ENCODE measurements around the gene DEPP1.

The DEPP1 gene

DNA sequence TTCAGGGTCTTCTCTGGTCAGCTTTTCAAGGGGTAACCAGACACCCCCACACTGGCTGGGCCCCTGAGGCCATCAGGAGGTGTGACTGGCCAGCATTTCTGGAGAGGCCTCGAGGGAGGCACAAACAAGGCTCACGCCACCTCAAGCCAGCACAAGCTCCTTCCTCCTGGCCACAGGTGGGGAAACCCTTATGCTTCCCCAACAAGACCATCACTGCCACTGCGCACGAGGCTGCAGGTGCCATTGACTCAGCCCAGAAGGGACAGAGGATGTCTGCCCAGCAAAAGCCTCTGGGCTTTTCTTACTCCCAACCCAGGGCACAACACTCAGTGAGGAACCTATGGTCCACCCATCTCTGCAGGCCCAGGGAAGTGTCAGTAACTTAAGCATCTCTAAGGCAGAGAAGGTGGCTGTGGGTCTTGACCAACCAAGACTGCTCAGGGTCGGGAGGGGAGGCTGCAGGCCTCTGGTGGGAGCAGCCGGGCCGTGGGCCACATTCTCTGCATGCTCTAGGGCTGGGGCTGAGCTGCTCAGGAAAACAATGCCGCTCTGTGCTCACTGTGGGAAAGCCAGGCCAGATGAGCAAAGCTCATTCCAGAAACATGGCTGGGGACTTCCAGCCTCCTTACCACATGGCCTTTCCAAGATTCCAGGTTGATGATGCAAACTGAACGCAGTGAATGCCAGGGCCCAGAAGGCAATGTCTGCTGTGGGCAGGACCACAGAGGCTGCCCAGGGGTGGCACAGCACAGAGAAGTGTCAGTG, 43.2 kb downstream of the DEPP1 start:
- Histone ChIP-seq H3K4me1 (no peaks in the 10 kb centered on the region), H3K36me3 (no peaks in the 10 kb centered on the region), H3K27me3 (no peaks in the 10 kb centered on the region), H3K4me3 (ENCODE audit: low read depth, low read length) (no peak overlapping the region), H3K9me3 (no peaks in the 10 kb centered on the region)
- TF ChIP-seq, protein P1, sequence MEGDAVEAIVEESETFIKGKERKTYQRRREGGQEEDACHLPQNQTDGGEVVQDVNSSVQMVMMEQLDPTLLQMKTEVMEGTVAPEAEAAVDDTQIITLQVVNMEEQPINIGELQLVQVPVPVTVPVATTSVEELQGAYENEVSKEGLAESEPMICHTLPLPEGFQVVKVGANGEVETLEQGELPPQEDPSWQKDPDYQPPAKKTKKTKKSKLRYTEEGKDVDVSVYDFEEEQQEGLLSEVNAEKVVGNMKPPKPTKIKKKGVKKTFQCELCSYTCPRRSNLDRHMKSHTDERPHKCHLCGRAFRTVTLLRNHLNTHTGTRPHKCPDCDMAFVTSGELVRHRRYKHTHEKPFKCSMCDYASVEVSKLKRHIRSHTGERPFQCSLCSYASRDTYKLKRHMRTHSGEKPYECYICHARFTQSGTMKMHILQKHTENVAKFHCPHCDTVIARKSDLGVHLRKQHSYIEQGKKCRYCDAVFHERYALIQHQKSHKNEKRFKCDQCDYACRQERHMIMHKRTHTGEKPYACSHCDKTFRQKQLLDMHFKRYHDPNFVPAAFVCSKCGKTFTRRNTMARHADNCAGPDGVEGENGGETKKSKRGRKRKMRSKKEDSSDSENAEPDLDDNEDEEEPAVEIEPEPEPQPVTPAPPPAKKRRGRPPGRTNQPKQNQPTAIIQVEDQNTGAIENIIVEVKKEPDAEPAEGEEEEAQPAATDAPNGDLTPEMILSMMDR (IDR thresholded peaks at IDR 0.05; ENCODE audit: low read depth, low read length) = no peak
- DNase-seq = no peak

DNA sequence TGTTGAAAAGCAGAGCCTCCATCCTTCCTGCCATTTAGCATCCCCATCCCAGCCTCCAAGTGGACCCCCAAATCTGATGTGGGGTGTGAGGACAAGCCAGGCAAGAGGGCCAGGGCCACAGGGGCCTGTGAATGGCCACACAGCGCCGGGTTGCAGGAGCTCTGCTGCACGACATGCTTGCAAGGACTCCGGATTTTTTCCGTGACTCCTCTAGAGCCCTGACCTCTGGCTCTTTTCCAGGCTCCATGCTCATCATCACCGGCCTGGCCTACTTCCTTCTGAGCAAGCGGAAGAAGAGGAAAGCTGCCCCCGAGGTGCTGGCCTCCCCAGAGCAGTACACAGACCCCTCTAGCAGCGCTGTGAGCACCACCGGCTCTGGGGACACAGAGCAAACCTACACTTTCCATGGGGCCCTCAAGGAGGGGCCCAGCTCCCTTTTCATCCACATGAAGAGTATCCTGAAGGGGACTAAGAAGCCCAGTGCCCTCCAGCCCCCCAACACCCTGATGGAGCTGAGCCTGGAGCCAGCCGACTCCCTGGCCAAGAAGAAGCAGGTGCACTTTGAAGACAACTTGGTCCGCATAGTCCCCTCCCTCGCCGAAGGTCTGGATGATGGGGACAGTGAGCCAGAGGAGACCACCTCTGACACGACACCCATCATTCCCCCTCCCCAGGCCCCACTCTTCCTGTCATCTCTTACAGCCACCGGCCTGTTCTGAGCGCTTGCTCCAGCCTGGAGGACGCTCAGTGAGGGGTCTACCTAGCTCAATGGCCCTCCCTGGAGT, 44.0 kb downstream of the DEPP1 start:
- no peaks in the 10 kb centered on the region for H3K36me3 ChIP-seq
- no peak overlapping the region for H3K4me3 ChIP-seq (ENCODE audit: low read depth, low read length)
- no peaks in the 10 kb centered on the region for H3K27me3 ChIP-seq
- no peaks in the 10 kb centered on the region for H3K4me1 ChIP-seq
- TF ChIP-seq, protein P1 (IDR thresholded peaks at IDR 0.05; ENCODE audit: low read depth, low read length) = no peak
- no peak for DNase-seq
- no peaks in the 10 kb centered on the region for H3K9me3 ChIP-seq

DNA sequence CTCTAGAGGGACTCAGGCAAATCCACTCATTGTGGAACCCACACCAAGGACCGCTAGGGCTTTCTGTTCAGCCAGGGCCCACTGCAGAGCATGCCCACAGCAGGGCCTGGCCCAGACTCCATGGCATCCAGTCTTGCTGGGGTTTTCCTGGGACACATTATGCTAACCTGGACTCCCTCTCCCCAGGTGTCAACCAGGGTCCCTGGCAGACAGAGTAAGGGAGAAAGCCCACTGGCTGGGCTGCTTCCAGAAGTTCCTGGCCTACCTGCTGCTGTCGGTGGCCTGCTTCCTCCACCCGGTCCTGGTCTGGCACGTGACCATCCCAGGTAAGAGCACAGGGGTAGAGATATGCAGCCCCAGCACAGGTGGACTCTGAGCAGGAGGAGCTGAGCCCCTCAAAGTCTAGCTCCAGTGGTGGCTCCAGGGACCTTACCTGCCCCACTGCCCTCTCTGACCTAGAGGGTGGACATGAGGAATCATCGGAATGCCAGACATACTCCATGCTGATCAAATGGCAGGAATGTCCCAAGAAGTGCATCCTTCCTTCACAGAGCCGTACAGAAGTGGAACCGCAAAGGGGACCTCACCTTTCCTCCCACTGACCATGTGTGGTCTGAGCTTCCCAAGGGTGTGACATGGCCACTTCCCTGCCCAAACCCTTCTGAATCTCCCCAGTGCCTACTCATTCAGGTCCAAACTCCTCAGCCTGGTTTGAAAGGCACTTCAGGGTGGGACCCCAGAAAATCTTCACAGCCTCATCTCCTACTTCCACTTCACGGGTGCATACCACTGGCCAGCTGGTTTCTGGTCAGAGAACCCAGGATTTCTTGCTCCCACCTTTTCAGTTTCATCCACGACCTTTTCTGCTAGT, 44.9 kb downstream of the DEPP1 start:
- H3K9me3 ChIP-seq = no peaks in the 10 kb centered on the region
- H3K4me3 ChIP-seq (ENCODE audit: low read depth, low read length) = no peak overlapping the region
- no peaks in the 10 kb centered on the region for H3K27me3 ChIP-seq
- no peaks in the 10 kb centered on the region for H3K36me3 ChIP-seq
- DNase-seq = no peak
- TF ChIP-seq, protein P1 (IDR thresholded peaks at IDR 0.05; ENCODE audit: low read depth, low read length) = no peak
- no peaks in the 10 kb centered on the region for H3K4me1 ChIP-seq

DNA sequence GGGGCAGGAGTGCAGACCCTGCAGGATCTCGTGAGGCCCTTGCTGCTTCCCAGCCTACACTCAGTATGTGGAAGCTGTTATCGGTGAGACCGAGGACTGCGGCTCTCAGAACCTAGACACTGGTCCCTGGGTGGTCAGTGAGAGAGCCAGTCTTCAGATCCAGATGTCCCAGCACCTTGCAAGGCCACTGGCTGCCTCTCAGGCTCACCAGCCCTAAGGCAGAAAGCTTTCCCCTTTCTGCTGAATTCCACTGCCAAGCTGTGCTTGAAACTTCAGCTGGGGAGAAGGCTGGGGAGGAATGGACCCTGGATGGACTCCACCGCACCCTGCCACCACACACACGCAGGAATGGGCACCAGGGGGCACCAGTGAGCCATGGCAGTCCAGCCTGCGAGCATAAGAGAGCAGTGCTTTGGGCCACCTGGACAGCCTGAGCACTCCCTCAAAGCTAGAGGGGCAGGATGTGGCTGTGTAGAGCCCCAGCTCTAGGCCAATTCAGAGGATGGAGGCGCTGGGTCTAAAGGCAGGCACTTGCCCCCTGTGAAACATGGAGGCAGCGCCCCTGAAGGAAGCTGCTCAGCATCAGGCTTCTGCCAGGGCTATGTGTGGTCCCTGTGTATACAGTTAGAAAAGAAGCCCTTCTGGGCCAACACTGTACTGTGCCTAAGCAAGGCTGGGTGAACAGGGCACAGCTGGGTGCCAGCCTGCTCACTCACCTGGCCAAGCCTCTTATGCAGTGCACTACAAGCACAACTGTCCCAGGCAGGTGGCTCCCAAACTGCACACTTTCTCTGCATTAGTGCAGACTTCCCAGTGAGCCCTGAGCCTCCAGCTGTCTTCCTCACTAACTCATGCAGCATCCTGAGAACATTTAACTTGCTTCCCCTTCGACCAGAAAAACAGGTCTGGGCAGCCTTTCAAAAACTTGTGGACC, 45.8 kb downstream of the DEPP1 start:
- Histone ChIP-seq H3K27me3 (no peaks in the 10 kb centered on the region), H3K36me3 (no peaks in the 10 kb centered on the region), H3K9me3 (no peaks in the 10 kb centered on the region), H3K4me1 (no peaks in the 10 kb centered on the region), H3K4me3 (ENCODE audit: low read depth, low read length) (no peak overlapping the region)
- TF ChIP-seq, protein P1 (IDR thresholded peaks at IDR 0.05; ENCODE audit: low read depth, low read length) = peak; percentile 91
- peak; percentile 87 for DNase-seq

DNA sequence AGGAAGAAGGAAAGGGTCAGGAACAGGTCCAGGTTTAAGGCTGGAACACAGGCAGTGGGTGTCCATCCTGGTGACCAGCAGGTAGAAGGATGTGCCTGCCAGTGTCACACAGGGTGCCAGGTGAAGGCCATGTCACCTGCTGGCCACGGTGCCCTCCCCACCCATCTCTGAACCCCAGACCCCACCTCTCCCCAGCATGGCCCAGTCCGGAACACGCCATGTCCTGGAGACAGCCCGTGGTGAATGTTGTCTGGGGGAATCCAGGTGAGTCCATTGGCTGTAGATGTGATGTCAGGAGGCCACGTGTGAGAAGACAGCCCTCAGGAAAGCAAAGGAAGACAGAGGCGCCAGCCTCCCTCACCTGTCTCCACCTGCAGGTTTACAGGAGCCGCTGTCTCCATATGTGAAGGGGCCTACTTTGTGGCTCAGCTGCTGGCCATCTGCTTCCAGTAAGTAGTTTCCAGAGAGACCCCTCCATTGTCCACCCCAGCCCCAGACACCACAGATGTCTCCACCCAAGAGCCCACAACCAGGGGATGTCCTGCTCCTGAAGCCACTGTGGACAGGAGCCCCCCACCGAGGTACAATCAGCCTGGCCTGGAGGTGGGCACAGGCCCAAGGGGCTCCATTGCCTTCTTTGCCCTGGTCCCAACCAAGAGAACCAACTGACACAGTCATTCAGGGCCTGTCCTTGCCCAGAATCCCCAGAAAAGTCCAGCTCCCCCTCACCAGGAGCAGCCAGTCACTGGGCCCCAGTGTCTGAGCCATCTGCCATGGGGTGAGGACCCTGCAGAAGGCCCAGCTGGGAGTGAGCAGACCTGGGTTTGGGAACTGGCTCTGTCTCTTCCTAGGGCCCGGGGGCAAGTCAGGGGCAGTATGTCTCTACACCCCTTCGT, 46.7 kb downstream of the DEPP1 start:
- no peak overlapping the region for H3K4me3 ChIP-seq (ENCODE audit: low read depth, low read length)
- TF ChIP-seq, protein P1 (IDR thresholded peaks at IDR 0.05; ENCODE audit: low read depth, low read length) = no peak
- H3K27me3 ChIP-seq = no peaks in the 10 kb centered on the region
- no peaks in the 10 kb centered on the region for H3K9me3 ChIP-seq
- H3K4me1 ChIP-seq = no peaks in the 10 kb centered on the region
- no peaks in the 10 kb centered on the region for H3K36me3 ChIP-seq
- no peak for DNase-seq
